Progenitor cell of endocrine pancreas (in vitro differentiated cells): Measurements from ENCODE around the gene DHX40. TPM values are rescaled to one million over a fixed set of nuclear protein-coding genes. Genes with fewer than 3 reads are reported as not detected.
"Not testable (repeated sequence)": the region's sequence is repeated elsewhere in the genome, so short reads cannot be mapped to it uniquely, and the experiment has no call there.

Experiments
- DNase-seq: peaks from one replicate; pipeline ENCODE4 v3.0.0; 2021; ENCODE audit warnings: low spot score; ENCODE audit not compliant: unreplicated experiment
- H3K27ac Mint-ChIP-seq: 2 replicates; pipeline ENCODE4 v1.8.0; 2021; ENCODE audit warnings: mild to moderate bottlenecking, moderate library complexity, mixed read lengths
- H3K27me3 Mint-ChIP-seq: 2 replicates; pipeline ENCODE4 v1.8.0; 2021; ENCODE audit warnings: mixed read lengths
- H3K36me3 Mint-ChIP-seq: 2 replicates; pipeline ENCODE4 v1.8.0; 2022; ENCODE audit warnings: mixed read lengths; ENCODE audit not compliant: insufficient read depth
- H3K4me1 Mint-ChIP-seq: 2 replicates; pipeline ENCODE4 v1.8.0; 2021; ENCODE audit warnings: low read depth, mixed read lengths
- H3K4me3 Mint-ChIP-seq: 2 replicates; pipeline ENCODE4 v1.8.0; 2021; ENCODE audit warnings: low read depth, mild to moderate bottlenecking, moderate library complexity, mixed read lengths
- H3K9me3 Mint-ChIP-seq: 2 replicates; pipeline ENCODE4 v1.8.0; 2021; ENCODE audit warnings: low read depth, mixed read lengths
- CTCF ChIP-seq: fragments of 200-600 bp; sonication (generic); IDR thresholded peaks from one replicate; pipeline ENCODE4 v1.5.0; 2021; ENCODE audit warnings: antibody characterized with exemption, mild to moderate bottlenecking; ENCODE audit not compliant: unreplicated experiment
- total RNA-seq: library from RNA; stranded (reverse); gene quantifications from 2 replicates; pipeline ENCODE4 v1.2.1, GENCODE V29; 2021

Gene DHX40
- total RNA-seq, 1 donor from 2014 or later = 67.9 TPM

DNA sequence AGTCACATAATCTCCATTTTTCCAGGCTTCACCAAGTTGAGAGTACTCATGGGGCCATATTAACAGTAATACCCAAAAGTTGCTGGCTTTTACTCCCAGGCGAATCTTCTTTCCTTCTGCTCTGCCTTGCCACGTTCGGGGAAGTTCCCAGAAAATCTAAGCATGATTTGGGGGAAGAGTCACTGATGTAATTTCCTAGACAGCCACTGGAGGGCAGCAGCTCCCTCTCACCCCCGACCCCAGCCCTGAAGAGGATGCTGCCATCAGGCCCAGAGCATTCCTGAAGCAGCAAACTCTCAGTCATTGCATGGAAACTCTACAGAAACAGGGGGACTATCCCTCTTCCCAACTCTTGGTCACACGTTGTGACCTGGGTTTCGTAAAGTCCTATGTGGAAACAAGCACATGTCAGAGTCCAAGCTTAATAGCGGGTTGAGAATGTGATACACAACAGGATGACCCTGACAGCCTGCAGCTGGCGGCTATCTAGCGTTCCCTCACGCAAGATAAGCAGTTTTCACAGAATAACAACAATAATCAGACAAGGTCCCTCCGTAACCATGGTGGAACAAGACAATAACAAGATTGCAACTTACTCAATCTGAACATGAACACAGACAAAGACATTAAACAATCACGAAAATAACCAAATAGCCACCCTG is 43.8 kb upstream of the DHX40 start:
- no peak overlapping the region for H3K4me3 Mint-ChIP-seq
- peak overlapping the region; percentile 44 for H3K27ac Mint-ChIP-seq
- peak; percentile 85 for TF ChIP-seq CTCF
- no peaks in the 10 kb centered on the region for H3K9me3 Mint-ChIP-seq
- H3K4me1 Mint-ChIP-seq = peaks cover 2% of the 10 kb centered on the region
- DNase-seq = peak; percentile 54
- no peaks in the 10 kb centered on the region for H3K27me3 Mint-ChIP-seq
- H3K36me3 Mint-ChIP-seq = no peaks in the 10 kb centered on the region

DNA sequence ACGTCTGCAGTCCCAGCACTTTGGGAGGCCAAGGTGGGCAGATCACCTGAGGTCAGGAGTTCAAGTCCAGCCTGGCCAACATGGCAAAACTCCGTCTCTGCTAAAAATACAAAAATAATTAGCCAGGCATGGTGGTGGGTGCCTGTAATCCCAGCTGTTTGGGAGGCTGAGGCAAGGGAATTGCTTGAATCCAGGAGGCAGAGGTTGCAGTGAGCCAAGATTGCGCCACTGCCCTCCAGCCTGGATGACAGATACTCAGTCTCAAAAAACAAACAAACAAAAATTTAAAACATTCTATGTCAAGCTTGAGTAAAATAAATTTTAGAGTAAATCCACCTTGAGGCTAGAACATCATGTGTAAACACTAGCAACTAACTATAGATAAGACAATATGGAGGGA is 40.5 kb upstream of the DHX40 start:
- H3K27ac Mint-ChIP-seq, DNase-seq, H3K9me3 Mint-ChIP-seq, H3K4me3 Mint-ChIP-seq, H3K27me3 Mint-ChIP-seq, H3K36me3 Mint-ChIP-seq: not testable (repeated sequence)
- H3K4me1 Mint-ChIP-seq = peaks cover 12% of the 10 kb centered on the region

DNA sequence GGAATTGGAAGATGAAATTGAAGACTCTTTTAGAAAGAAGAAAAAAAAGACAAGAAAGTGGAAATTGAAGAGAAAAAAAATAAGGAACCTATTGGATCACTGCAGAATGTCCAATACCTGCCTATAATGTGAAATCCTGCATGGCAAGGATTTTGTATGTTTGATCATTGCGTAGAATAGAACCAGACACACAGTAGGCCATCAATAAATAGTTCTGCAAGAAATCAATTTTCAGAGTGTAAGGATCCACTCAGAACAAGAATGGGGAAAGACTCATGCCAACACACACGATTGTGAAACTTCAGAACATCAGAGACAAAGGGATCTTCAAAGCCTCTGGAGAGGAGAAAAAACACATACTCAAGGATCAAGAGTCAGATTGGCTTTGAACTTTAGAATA is 39.7 kb upstream of the DHX40 start:
- no peak for DNase-seq
- no peak overlapping the region for H3K27ac Mint-ChIP-seq
- TF ChIP-seq CTCF = no peak
- no peaks in the 10 kb centered on the region for H3K36me3 Mint-ChIP-seq
- H3K4me3 Mint-ChIP-seq = no peak overlapping the region
- H3K27me3 Mint-ChIP-seq = no peaks in the 10 kb centered on the region
- no peaks in the 10 kb centered on the region for H3K9me3 Mint-ChIP-seq
- H3K4me1 Mint-ChIP-seq = peaks cover 12% of the 10 kb centered on the region

DNA sequence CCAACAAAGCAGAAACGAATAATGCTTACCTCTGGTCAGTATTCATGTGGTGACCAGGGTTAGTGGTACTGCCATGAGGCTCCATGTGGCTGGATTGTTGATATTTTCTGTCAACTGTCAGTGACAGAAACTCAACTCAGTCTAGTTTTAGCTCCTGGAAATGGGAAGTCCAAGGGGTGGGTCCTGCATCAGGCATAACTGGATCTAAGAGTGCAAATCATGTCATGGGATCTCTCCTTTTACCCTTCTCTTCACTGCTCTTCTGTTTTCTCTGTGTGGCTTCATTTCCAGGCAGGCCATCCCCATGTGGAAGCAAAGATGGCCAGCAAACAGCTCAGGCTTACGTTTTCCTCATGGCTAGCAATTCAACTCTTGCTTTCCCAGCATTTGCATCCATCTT is 39.0 kb upstream of the DHX40 start:
- Mint-ChIP-seq H3K27me3 (no peaks in the 10 kb centered on the region), H3K27ac (peak overlapping the region; percentile 11), H3K4me1 (peaks cover 14% of the 10 kb centered on the region), H3K36me3 (no peaks in the 10 kb centered on the region), H3K9me3 (no peaks in the 10 kb centered on the region), H3K4me3 (no peak overlapping the region)
- TF ChIP-seq CTCF = no peak
- no peak for DNase-seq

- Mint-ChIP-seq H3K36me3 (no peaks in the 10 kb centered on the region), H3K27ac (no peak overlapping the region), H3K9me3 (no peaks in the 10 kb centered on the region), H3K4me3 (no peak overlapping the region), H3K4me1 (peaks cover 15% of the 10 kb centered on the region), H3K27me3 (no peaks in the 10 kb centered on the region)
- no peak for TF ChIP-seq CTCF
- no peak for DNase-seq
These were observed 38.0 kb upstream of the DHX40 start for GRCh38 chr17:59527325-59527917.

GRCh38 chr17:59527931-59528330 is 37.5 kb upstream of the DHX40 start:
- no peak overlapping the region for H3K4me3 Mint-ChIP-seq
- no peaks in the 10 kb centered on the region for H3K9me3 Mint-ChIP-seq
- H3K4me1 Mint-ChIP-seq = peaks cover 15% of the 10 kb centered on the region
- H3K27ac Mint-ChIP-seq = no peak overlapping the region
- H3K36me3 Mint-ChIP-seq = no peaks in the 10 kb centered on the region
- no peak for TF ChIP-seq CTCF
- no peaks in the 10 kb centered on the region for H3K27me3 Mint-ChIP-seq
- no peak for DNase-seq
